ENCODE data around the gene EHD2. TPM values are rescaled to one million over a fixed set of nuclear protein-coding genes. Genes with fewer than 3 reads are reported as not detected.

Gene EHD2
- total RNA-seq, 1 experiment from 2014 or later = 13.3 TPM

DNA sequence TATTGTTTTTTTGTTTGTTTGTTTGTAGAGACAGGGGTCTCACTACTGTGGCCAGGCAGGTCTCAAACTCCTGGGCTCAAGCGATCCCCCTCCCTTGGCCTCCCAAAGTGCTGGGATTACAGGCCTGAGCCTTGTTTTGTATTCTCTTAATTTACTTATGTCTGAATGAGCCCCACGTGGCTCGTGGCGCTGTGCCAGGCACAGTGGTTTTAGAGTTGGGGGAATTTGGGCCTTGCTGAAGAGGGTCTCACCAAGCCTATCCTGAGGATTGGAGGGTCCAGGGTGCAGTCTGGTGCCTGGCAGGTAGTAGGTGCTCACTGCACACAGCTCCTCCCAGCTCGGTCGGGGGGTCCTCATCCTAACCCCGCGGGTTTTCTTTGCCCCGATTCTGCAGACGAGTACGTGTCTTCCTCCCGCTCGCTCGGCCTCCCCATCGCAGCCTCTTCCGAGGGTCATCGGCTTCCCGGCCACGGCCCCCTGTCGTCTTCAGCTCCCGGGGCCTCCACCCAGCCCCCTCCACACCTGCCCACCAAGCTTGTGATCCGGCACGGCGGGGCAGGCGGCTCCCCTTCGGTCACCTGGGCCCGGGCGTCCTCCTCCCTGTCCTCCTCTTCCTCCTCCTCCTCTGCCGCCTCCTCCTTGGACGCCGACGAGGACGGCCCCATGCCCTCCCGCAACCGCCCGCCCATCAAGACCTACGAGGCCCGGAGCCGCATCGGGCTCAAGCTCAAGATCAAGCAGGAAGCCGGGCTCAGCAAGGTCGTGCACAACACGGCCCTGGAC, 12.1 kb upstream of the EHD2 start:
- H3K4me1 ChIP-seq = peaks cover 6% of the 10 kb centered on the region
- Mint-ChIP-seq H3K36me3 (ENCODE audit: insufficient read depth, unreplicated experiment) (peaks cover 58% of the 10 kb centered on the region), H3K27ac (ENCODE audit: unreplicated experiment) (no peak overlapping the region), H3K9me3 (ENCODE audit: unreplicated experiment) (no peaks in the 10 kb centered on the region), H3K27me3 (ENCODE audit: insufficient read depth, unreplicated experiment) (no peaks in the 10 kb centered on the region), H3K4me3 (ENCODE audit: unreplicated experiment) (no peak overlapping the region), H3K4me1 (ENCODE audit: low read depth, unreplicated experiment) (no peaks in the 10 kb centered on the region)
- BruUV-seq (replicated peaks) = no TSS peak
- POLR2A ChIA-PET = no interaction called here
- no peaks in the 10 kb centered on the region for H3K9me3 ChIP-seq
- intact Hi-C loops (cut with micrococcal nuclease; ENCODE audit: unreplicated experiment) = no loop called here
- H3K27me3 ChIP-seq (replicated peaks; ENCODE audit: control insufficient read depth, insufficient read depth, low read length) = no peaks in the 10 kb centered on the region
- no peak for DNase-seq
- H3K4me3 ChIP-seq (ENCODE audit: low read depth, low read length) = no peak overlapping the region
- peaks cover 2% of the 10 kb centered on the region for H3K36me3 ChIP-seq (ENCODE audit: control insufficient read depth, insufficient read depth, low read length)
- TF ChIP-seq CTCF (IDR thresholded peaks at IDR 0.05; ENCODE audit: insufficient read depth in 1 of 2, low read depth in 1 of 2, low read length in 1 of 2, severe bottlenecking in 1 of 2, unreplicated experiment in 1 of 2) = no peak
- CTCF ChIA-PET = interaction anchor here (0.9 kb wide), 1 partner anchor 23 kb away, joined by 3 read pairs; no protein-coding TSS in a partner anchor

- Histone ChIP-seq H3K9me3 (no peaks in the 10 kb centered on the region), H3K4me1 (peaks cover 6% of the 10 kb centered on the region), H3K27me3 (replicated peaks; ENCODE audit: control insufficient read depth, insufficient read depth, low read length) (no peaks in the 10 kb centered on the region), H3K4me3 (ENCODE audit: low read depth, low read length) (no peak overlapping the region), H3K36me3 (ENCODE audit: control insufficient read depth, insufficient read depth, low read length) (peaks cover 2% of the 10 kb centered on the region)
- ChIA-PET CTCF (interaction anchor here (0.9 kb wide), 1 partner anchor 22 kb away, joined by 3 read pairs; no protein-coding TSS in a partner anchor), POLR2A (no interaction called here)
- Mint-ChIP-seq H3K4me1 (ENCODE audit: low read depth, unreplicated experiment) (peaks cover 3% of the 10 kb centered on the region), H3K27ac (ENCODE audit: unreplicated experiment) (no peak overlapping the region), H3K27me3 (ENCODE audit: insufficient read depth, unreplicated experiment) (no peaks in the 10 kb centered on the region), H3K36me3 (ENCODE audit: insufficient read depth, unreplicated experiment) (peaks cover 58% of the 10 kb centered on the region), H3K4me3 (ENCODE audit: unreplicated experiment) (no peak overlapping the region), H3K9me3 (ENCODE audit: unreplicated experiment) (no peaks in the 10 kb centered on the region)
- intact Hi-C loops (cut with micrococcal nuclease; ENCODE audit: unreplicated experiment) = no loop called here
- no TSS peak for BruUV-seq (replicated peaks)
- no peak for DNase-seq
- TF ChIP-seq CTCF (IDR thresholded peaks at IDR 0.05; ENCODE audit: insufficient read depth in 1 of 2, low read depth in 1 of 2, low read length in 1 of 2, severe bottlenecking in 1 of 2, unreplicated experiment in 1 of 2) = no peak
Observed at GRCh38 chr19:47701717-47702552, 11.3 kb upstream of the EHD2 start.

DNA sequence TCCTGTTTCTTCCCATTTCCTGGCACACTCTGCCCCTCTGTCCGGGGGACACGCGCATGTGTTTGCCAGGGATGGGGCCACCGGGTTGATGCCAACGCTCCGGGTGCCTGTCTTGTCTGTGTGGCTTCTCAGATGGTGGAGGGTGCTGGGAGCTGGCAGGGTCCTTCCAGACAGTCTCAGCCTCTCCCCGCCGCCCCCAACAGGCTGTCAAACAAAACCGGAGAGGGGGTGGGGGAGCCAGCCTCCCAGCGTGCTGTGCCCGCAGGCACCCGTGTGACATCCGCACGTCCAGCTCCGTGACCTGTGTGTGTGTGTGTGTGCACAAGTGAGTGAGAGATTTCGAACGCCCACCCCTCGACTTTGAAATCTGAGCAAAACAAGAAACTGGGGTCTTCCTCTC, 10.6 kb upstream of the EHD2 start:
- H3K9me3 ChIP-seq = no peaks in the 10 kb centered on the region
- no peak overlapping the region for H3K4me3 ChIP-seq (ENCODE audit: low read depth, low read length)
- H3K27me3 Mint-ChIP-seq (ENCODE audit: insufficient read depth, unreplicated experiment) = no peaks in the 10 kb centered on the region
- DNase-seq = no peak
- ChIA-PET CTCF (no interaction called here), POLR2A (no interaction called here)
- H3K4me1 ChIP-seq = peaks cover 4% of the 10 kb centered on the region
- peaks cover 2% of the 10 kb centered on the region for H3K36me3 ChIP-seq (ENCODE audit: control insufficient read depth, insufficient read depth, low read length)
- intact Hi-C loops (cut with micrococcal nuclease; ENCODE audit: unreplicated experiment) = no loop called here
- H3K27me3 ChIP-seq (replicated peaks; ENCODE audit: control insufficient read depth, insufficient read depth, low read length) = no peaks in the 10 kb centered on the region
- peaks cover 64% of the 10 kb centered on the region for H3K36me3 Mint-ChIP-seq (ENCODE audit: insufficient read depth, unreplicated experiment)
- H3K27ac Mint-ChIP-seq (ENCODE audit: unreplicated experiment) = no peak overlapping the region
- no peak overlapping the region for H3K4me3 Mint-ChIP-seq (ENCODE audit: unreplicated experiment)
- TSS peak; percentile 91 for BruUV-seq (replicated peaks)
- H3K9me3 Mint-ChIP-seq (ENCODE audit: unreplicated experiment) = no peaks in the 10 kb centered on the region
- no peak for TF ChIP-seq CTCF (IDR thresholded peaks at IDR 0.05; ENCODE audit: insufficient read depth in 1 of 2, low read depth in 1 of 2, low read length in 1 of 2, severe bottlenecking in 1 of 2, unreplicated experiment in 1 of 2)
- peaks cover 10% of the 10 kb centered on the region for H3K4me1 Mint-ChIP-seq (ENCODE audit: low read depth, unreplicated experiment)
